MG63 (cell line): ENCODE results near the gene OBI1. TPM values are rescaled to one million over a fixed set of nuclear protein-coding genes. Genes with fewer than 3 reads are reported as not detected.

Experiments
- DNase-seq: peaks from one replicate; pipeline ENCODE4 v3.0.0-alpha.2; 2020
- H3K27me3 ChIP-seq: fragments of 250-450 bp; sonication (Bioruptor Pico); 2 replicates; pipeline ENCODE4 v1.5.1; 2020; ENCODE audit warnings: mild to moderate bottlenecking, moderate library complexity
- H3K36me3 ChIP-seq: fragments of 250-450 bp; sonication (Bioruptor Pico); 2 replicates; pipeline ENCODE4 v1.5.1; 2020; ENCODE audit warnings: mild to moderate bottlenecking, moderate library complexity
- H3K4me3 ChIP-seq: fragments of 250-450 bp; sonication (Bioruptor Pico); 2 replicates; pipeline ENCODE4 v1.5.1; 2020; ENCODE audit warnings: mild to moderate bottlenecking, moderate library complexity
- H3K9me3 ChIP-seq: fragments of 250-450 bp; sonication (Bioruptor Pico); 2 replicates; pipeline ENCODE4 v1.5.1; 2020; ENCODE audit warnings: mild to moderate bottlenecking, moderate library complexity
- total RNA-seq: library from RNA; depleted of rRNA; stranded (reverse); fragments of >200 nt; shearing (Covaris generic); gene quantifications from 2 replicates; pipeline ENCODE4 v1.2.3, GENCODE V29; 2014; ENCODE audit warnings: low replicate concordance; rRNA removed

Gene OBI1
- total RNA-seq, 1 experiment from 2014 or later, result 4.8 TPM

GRCh38 chr13:78572459-78572858, 86.5 kb downstream of the OBI1 start:
- H3K9me3 ChIP-seq, result no peaks in the 10 kb centered on the region
- no peaks in the 10 kb centered on the region for H3K36me3 ChIP-seq
- H3K4me3 ChIP-seq, result no peak overlapping the region
- H3K27me3 ChIP-seq, result no peaks in the 10 kb centered on the region
- no peak for DNase-seq

GRCh38 chr13:78569029-78569428, 89.9 kb downstream of the OBI1 start:
- H3K36me3 ChIP-seq, result no peaks in the 10 kb centered on the region
- 0 out of 2 replicates have a peak, but pooled peaks cover 2% of the 10 kb centered on the region for H3K27me3 ChIP-seq
- no peaks in the 10 kb centered on the region for H3K9me3 ChIP-seq
- DNase-seq, result no peak
- no peak overlapping the region for H3K4me3 ChIP-seq

DNA sequence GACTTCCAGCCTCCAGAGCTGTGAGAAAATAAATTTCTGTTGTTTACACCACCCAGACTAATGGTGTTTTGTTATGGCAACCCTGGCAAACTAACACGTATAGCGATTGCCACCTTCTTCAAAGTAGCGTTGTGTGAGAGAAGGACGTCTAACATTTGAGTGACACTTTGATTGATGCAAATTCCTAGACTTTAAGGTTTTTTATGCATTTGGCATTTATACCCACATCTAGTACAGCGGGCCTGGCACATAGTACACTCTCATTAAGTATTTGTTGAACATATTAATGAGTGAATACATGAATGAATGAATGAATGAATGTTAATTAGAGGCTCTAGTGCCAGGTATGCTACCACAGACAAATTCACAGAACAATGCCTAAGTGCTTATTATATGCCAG, 92.3 kb downstream of the OBI1 start:
- no peaks in the 10 kb centered on the region for H3K36me3 ChIP-seq
- DNase-seq, result no peak
- 0 out of 2 replicates have a peak, but pooled peaks cover 2% of the 10 kb centered on the region for H3K27me3 ChIP-seq
- no peak overlapping the region for H3K4me3 ChIP-seq
- no peaks in the 10 kb centered on the region for H3K9me3 ChIP-seq

Other genes with a start within 250 kb of the OBI1 start
- gene POU4F1, start 55.6 kb downstream of the OBI1 start, total RNA-seq, result not detected in 2 replicates